H1 (cell line): ENCODE measurements around the gene ITGA8. TPM values are rescaled to one million over a fixed set of nuclear protein-coding genes. Genes with fewer than 3 reads are reported as not detected.

ENCODE experiments used
- CTCF ChIA-PET: fragments of 300-600 bp; sonication (Branson Sonifier 250); formaldehyde crosslinking; loops from one replicate; lab custom pipeline; 2021; ENCODE audit not compliant: partially characterized antibody; lab: Charles Lee
- POLR2A ChIA-PET: fragments of 300-600 bp; sonication (Branson Sonifier 250); formaldehyde crosslinking; loops from one replicate; lab custom pipeline; 2021; ENCODE audit warnings: inconsistent platforms; ENCODE audit not compliant: partially characterized antibody; lab: Charles Lee
- DNase-seq, 2 experiments: peaks; one replicate each; pipeline versions ENCODE4 v3.0.0 to v3.0.0-alpha.2; 2010 to 2022; ENCODE audit warnings: low spot score in 2 of 2, low read depth in 1 of 2, mixed read lengths in 1 of 2
- FAIRE-seq: peaks from 2 replicates; lab custom pipeline; 2011; peaks lifted over from hg19 to GRCh38; lab: Jason Lieb, UNC
- H2AFZ ChIP-seq: 2 replicates; pipeline ENCODE4 v1.8.1; 2012; ENCODE audit warnings: low read length, inconsistent platforms
- H2AK5ac ChIP-seq: 2 replicates; pipeline ENCODE4 v1.6.1; 2013; ENCODE audit warnings: low read depth, low read length
- H2BK120ac ChIP-seq: replicated peaks from 2 replicates; pipeline ENCODE3; 2013; ENCODE audit warnings: low read depth, low read length, inconsistent platforms
- H2BK12ac ChIP-seq: 2 replicates; pipeline ENCODE4 v1.6.1; 2013; ENCODE audit warnings: low read depth, low read length
- H2BK15ac ChIP-seq: 2 replicates; pipeline ENCODE4 v1.6.1; 2013; ENCODE audit warnings: low read length
- H2BK20ac ChIP-seq: 2 replicates; pipeline ENCODE4 v1.6.1; 2013; ENCODE audit warnings: low read length
- H2BK5ac ChIP-seq: 2 replicates; pipeline ENCODE4 v1.6.1; 2013; ENCODE audit warnings: low read depth, low read length
- H3K14ac ChIP-seq: 2 replicates; pipeline ENCODE4 v1.6.1; 2013; ENCODE audit warnings: inconsistent platforms; ENCODE audit not compliant: insufficient read length
- H3K18ac ChIP-seq: 2 replicates; pipeline ENCODE4 v1.6.1; 2013; ENCODE audit warnings: low read length; ENCODE audit errors: extremely low read depth
- H3K23ac ChIP-seq: 2 replicates; pipeline ENCODE4 v1.6.1; 2013; ENCODE audit warnings: inconsistent platforms; ENCODE audit not compliant: insufficient read length
- H3K23me2 ChIP-seq: 2 replicates; pipeline ENCODE4 v1.6.1; 2013; ENCODE audit warnings: low read depth, low read length
- H3K27ac ChIP-seq: 2 replicates; pipeline ENCODE4 v1.6.1; 2011; ENCODE audit warnings: low read depth, low read length, inconsistent platforms
- H3K27me3 ChIP-seq, 4 experiments: replicated peaks in 1 of 4; 1 replicate in 1 of 4; 2 replicates in 3 of 4; pipeline versions ENCODE4 v1.6.1 to v1.8.1; 2011 to 2013; ENCODE audit warnings: low read length in 3 of 4, mild to moderate bottlenecking in 3 of 4, inconsistent platforms in 2 of 4, mixed read lengths in 2 of 4, moderate library complexity in 1 of 4; ENCODE audit not compliant: control insufficient read depth in 3 of 4, insufficient read depth in 3 of 4; ENCODE audit errors: extremely low read depth in 1 of 4
- H3K36me3 ChIP-seq, 4 experiments: 2 replicates each; pipeline versions ENCODE4 v1.6.1 to v1.8.1; 2011 to 2013; ENCODE audit warnings: mild to moderate bottlenecking in 4 of 4, low read length in 3 of 4, moderate library complexity in 2 of 4, control low read depth in 1 of 4, inconsistent platforms in 1 of 4; ENCODE audit not compliant: insufficient read depth in 4 of 4, control insufficient read depth in 2 of 4
- H3K4ac ChIP-seq: replicated peaks from 2 replicates; pipeline ENCODE3; 2013; ENCODE audit warnings: low read length, low read depth, mixed read lengths, inconsistent platforms; ENCODE audit not compliant: insufficient read length
- H3K4me1 ChIP-seq, 4 experiments: replicated peaks in 1 of 4; 1 replicate in 1 of 4; 2 replicates in 3 of 4; pipeline versions ENCODE4 v1.6.1 to v1.8.1; 2011 to 2013; ENCODE audit warnings: low read length in 3 of 4, inconsistent platforms in 2 of 4, mixed read lengths in 1 of 4; ENCODE audit not compliant: insufficient read depth in 4 of 4, control insufficient read depth in 3 of 4
- H3K4me2 ChIP-seq, 2 experiments: 2 replicates each; pipeline versions ENCODE4 v1.6.1 to v1.8.1; 2011 to 2013; ENCODE audit warnings: low read depth in 2 of 2, low read length in 2 of 2, control low read depth in 1 of 2, inconsistent platforms in 1 of 2, mild to moderate bottlenecking in 1 of 2; ENCODE audit not compliant: insufficient read depth in 1 of 2
- H3K4me3 ChIP-seq, 4 experiments: fragments of 200-600, 300-600 bp in 1 of 4; sonication (generic), shearing (Covaris generic), sonication (Bioruptor Twin) in 1 of 4; 2 replicates each; pipeline versions ENCODE4 v1.5.1 to v1.8.1; 2011 to 2016; ENCODE audit warnings: low read length in 4 of 4, low read depth in 3 of 4, control low read depth in 2 of 4, inconsistent platforms in 2 of 4, mild to moderate bottlenecking in 2 of 4, mixed read lengths in 1 of 4, moderate library complexity in 1 of 4; ENCODE audit not compliant: insufficient read depth in 2 of 4; ENCODE audit errors: extremely low read depth in 1 of 4
- H3K56ac ChIP-seq: replicated peaks from 2 replicates; pipeline ENCODE3; 2013; ENCODE audit warnings: low read depth, mild to moderate bottlenecking, mixed read lengths, low read length, inconsistent platforms; ENCODE audit not compliant: insufficient read length
- H3K79me1 ChIP-seq: 2 replicates; pipeline ENCODE4 v1.6.1; 2013; ENCODE audit warnings: low read depth, low read length, control low read depth
- H3K79me2 ChIP-seq, 2 experiments: 2 replicates each; pipeline versions ENCODE4 v1.6.1 to v1.8.1; 2012 to 2013; ENCODE audit warnings: low read length in 2 of 2, mild to moderate bottlenecking in 2 of 2, inconsistent platforms in 1 of 2; ENCODE audit not compliant: insufficient read depth in 2 of 2, control insufficient read depth in 1 of 2
- H3K9ac ChIP-seq, 4 experiments: replicated peaks in 1 of 4; 1 replicate in 1 of 4; 2 replicates in 3 of 4; pipeline versions ENCODE4 v1.6.1 to v1.8.1; 2011 to 2013; ENCODE audit warnings: low read depth in 3 of 4, low read length in 3 of 4, control low read depth in 2 of 4, mild to moderate bottlenecking in 2 of 4, moderate library complexity in 2 of 4, inconsistent platforms in 1 of 4; ENCODE audit errors: extremely low read depth in 1 of 4
- H3K9me3 ChIP-seq, 2 experiments: 2 replicates each; pipeline versions ENCODE4 v1.6.1 to v1.8.1; 2012 to 2013; ENCODE audit warnings: mild to moderate bottlenecking in 2 of 2, moderate library complexity in 2 of 2, control low read depth in 1 of 2, inconsistent platforms in 1 of 2, low read depth in 1 of 2, low read length in 1 of 2, mixed read lengths in 1 of 2; ENCODE audit not compliant: insufficient read depth in 2 of 2
- H4K20me1 ChIP-seq, 2 experiments: replicated peaks in 1 of 2; 2 replicates each; pipeline versions ENCODE3 to v1.8.1; 2011 to 2013; ENCODE audit warnings: inconsistent platforms in 2 of 2, low read length in 2 of 2, mild to moderate bottlenecking in 1 of 2; ENCODE audit not compliant: insufficient read depth in 2 of 2, control insufficient read depth in 1 of 2
- H4K5ac ChIP-seq: 2 replicates; pipeline ENCODE4 v1.6.1; 2013; ENCODE audit warnings: low read length, low read depth, mixed read lengths, inconsistent platforms; ENCODE audit not compliant: insufficient read length
- H4K8ac ChIP-seq: 2 replicates; pipeline ENCODE4 v1.8.0; 2013; ENCODE audit warnings: mild to moderate bottlenecking, moderate library complexity, low read length, inconsistent platforms; ENCODE audit not compliant: insufficient read depth; ENCODE audit errors: extremely low read depth
- H4K91ac ChIP-seq: replicated peaks from 2 replicates; pipeline ENCODE3; 2013; ENCODE audit warnings: low read length, mixed read lengths, inconsistent platforms; ENCODE audit not compliant: insufficient read length
- EGR1 ChIP-seq: IDR thresholded peaks from 2 replicates; pipeline ENCODE4 v1.6.1; 2011; ENCODE audit warnings: low read depth, low read length, borderline replicate concordance
- TAF1 ChIP-seq: IDR thresholded peaks from 2 replicates; pipeline ENCODE4 v1.6.1; 2011; ENCODE audit warnings: mild to moderate bottlenecking, low read depth, low read length
- WGBS, 2 experiments: shearing (Covaris generic) in 1 of 2; methylation state at CpG; one replicate each; pipeline versions ENCODE4 v1.1.6 to v1.1.7; 2013 to 2015; ENCODE audit warnings: low lambda C conversion rate in 2 of 2, mixed read lengths in 2 of 2, inconsistent platforms in 1 of 2, low coverage in 1 of 2, missing lambda C conversion rate in 1 of 2; ENCODE audit not compliant: insufficient replicate concordance in 2 of 2, insufficient coverage in 1 of 2, insufficient read length in 1 of 2; ENCODE audit errors: extremely low coverage in 1 of 2, missing lambda C conversion rate in 1 of 2; 5-methylcytosine and 5-hydroxymethylcytosine counted together
- polyA plus RNA-seq, 7 experiments: library from polyadenylated mRNA; depleted of rRNA in 3 of 7; stranded (reverse) in 5 of 7; unstranded in 2 of 7; fragments of >200 nt in 5 of 7; fragments of 200-250 nt in 2 of 7; gene quantifications; 1 replicate in 5 of 7; 2 replicates in 1 of 7; 4 replicates in 1 of 7; pipeline versions ENCODE4 v1.2.1 to v1.2.3, GENCODE V29; 2011 to 2013; ENCODE audit warnings: missing spikeins in 2 of 7, mixed read lengths in 2 of 7
- total RNA-seq: library from RNA; stranded (reverse); fragmentation: NEBNext Ultra II Directional; extraction: Animal tissue kit (Norgen Biotek cat#: 25700); gene quantifications from 2 replicates; pipeline ENCODE4 v1.2.1, GENCODE V29; 2021
- TF ChIP-seq, protein P1 (sequence below): IDR thresholded peaks from 2 replicates; pipeline ENCODE4 v1.6.1; 2012; ENCODE audit warnings: inconsistent platforms

ITGA8 gene
- total and polyA plus RNA-seq, 2 of the 8 experiments (the other 6 are each of a cell fraction or from before 2014, with no cell fraction given) = not detected

DNA sequence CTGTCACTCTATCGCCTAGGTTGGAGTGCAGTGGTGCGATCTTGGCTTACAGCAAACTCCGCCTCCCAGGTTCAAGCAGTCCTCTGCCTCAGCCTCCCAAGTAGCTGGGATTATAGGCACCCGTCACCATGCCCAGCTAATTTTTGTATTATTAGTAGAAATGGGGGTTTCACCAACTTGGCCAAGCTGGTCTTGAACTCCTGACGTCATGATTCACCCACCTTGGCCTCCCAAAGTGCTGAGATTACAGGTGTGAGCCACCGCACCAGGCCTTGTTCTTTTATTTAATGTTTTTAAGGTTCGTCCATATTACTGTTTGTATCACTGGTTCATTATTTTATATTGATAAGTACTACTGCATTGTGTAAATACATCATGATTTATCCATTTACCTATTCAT lies 10.2 kb upstream of the ITGA8 start:
- Histone ChIP-seq H3K79me1 (no peaks in the 10 kb centered on the region), H3K36me3 (no peaks in the 10 kb centered on the region), H3K14ac (no peak overlapping the region), H2BK12ac (no peak overlapping the region), H3K4me3 (no peak overlapping the region), H3K27me3 (no peaks in the 10 kb centered on the region), H2BK15ac (no peak overlapping the region), H2AFZ (no peak overlapping the region), H4K91ac (no peak overlapping the region), H2BK5ac (no peak overlapping the region), H3K23ac (no peak overlapping the region), H3K4ac (no peak overlapping the region), H3K56ac (no peak overlapping the region), H3K9me3 (0 out of 4 replicates have a peak, but pooled peaks cover 0 to 2% of the 10 kb centered on the region in 2 experiments), H4K5ac (no peak overlapping the region), H3K9ac (no peak overlapping the region), H3K23me2 (no peaks in the 10 kb centered on the region; the same call in 1 of the 2 replicates), H2BK20ac (no peak overlapping the region), H2AK5ac (no peak overlapping the region), H2BK120ac (no peak overlapping the region), H3K27ac (no peak overlapping the region), H4K20me1 (no peaks in the 10 kb centered on the region), H4K8ac (no peak overlapping the region), H3K18ac (no peak overlapping the region), H3K4me2 (no peak overlapping the region), H3K4me1 (no peaks in the 10 kb centered on the region), H3K79me2 (no peaks in the 10 kb centered on the region)
- TF ChIP-seq, protein P1, sequence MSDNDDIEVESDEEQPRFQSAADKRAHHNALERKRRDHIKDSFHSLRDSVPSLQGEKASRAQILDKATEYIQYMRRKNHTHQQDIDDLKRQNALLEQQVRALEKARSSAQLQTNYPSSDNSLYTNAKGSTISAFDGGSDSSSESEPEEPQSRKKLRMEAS = no peak
- TF ChIP-seq TAF1 (no peak), EGR1 (no peak)
- DNase-seq = no peak
- CTCF ChIA-PET = interaction anchor here (0.9 to 1.0 kb wide), 2 partner anchors 14 to 15 kb away, joined by 3 read pairs; no protein-coding TSS in a partner anchor
- POLR2A ChIA-PET = interaction anchor here (0.9 kb wide), 1 partner anchor 10 kb away, joined by 3 read pairs; no protein-coding TSS in a partner anchor
- no peak for FAIRE-seq
- WGBS, 2 experiments = 93% methylated on average over 5 of the region's 7 CpGs; no CpG with 5 or more reads in 1 of the 2 experiments
